ENCODE data around the gene CCDC112. TPM values are rescaled to one million over a fixed set of nuclear protein-coding genes. Genes with fewer than 3 reads are reported as not detected.

The CCDC112 gene
- total and polyA plus RNA-seq, 2 of the 13 experiments (the other 11 are each of a cell fraction or from before 2014, with no cell fraction given): 1.1 to 2.8 TPM

GRCh38 chr5:115262321-115263077, 34.0 kb downstream of the CCDC112 start, which contains the start of gene PGGT1B (continued):
- TF ChIP-seq YEATS4 (CRISPR knock-in tag; IDR thresholded peaks at IDR 0.05; ENCODE audit: borderline replicate concordance) (peak; percentile 77; the same call in 1 of the 2 replicates), ARNT2 (CRISPR knock-in tag; IDR thresholded peaks at IDR 0.05; ENCODE audit: low read depth) (no peak), ZNF549 (CRISPR knock-in tag; IDR thresholded peaks at IDR 0.05) (0 out of 2 replicates have a peak, but pooled peaks have one; percentile 27), ZMYM2 (CRISPR knock-in tag; IDR thresholded peaks at IDR 0.05) (no peak), EED (CRISPR knock-in tag; IDR thresholded peaks at IDR 0.05) (no peak), HOXA3 (CRISPR knock-in tag; IDR thresholded peaks at IDR 0.05) (peak; percentile 92), PHF21A (CRISPR knock-in tag; IDR thresholded peaks at IDR 0.05) (no peak), STAG1 (CRISPR knock-in tag; IDR thresholded peaks at IDR 0.05) (no peak; the same call in 1 of the 2 replicates), MYC (CRISPR knock-in tag; IDR thresholded peaks at IDR 0.05; ENCODE audit: borderline replicate concordance) (peak; percentile 76; the same call in 1 of the 2 replicates), ZFX (CRISPR knock-in tag; IDR thresholded peaks at IDR 0.05; ENCODE audit: low read depth) (peak; percentile 82), NFE2L2 (IDR thresholded peaks at IDR 0.05; ENCODE audit: low read length) (no peak), ZNF20 (CRISPR knock-in tag; IDR thresholded peaks at IDR 0.05) (0 out of 2 replicates have a peak, but pooled peaks have one; percentile 66), MXD4 (CRISPR knock-in tag; IDR thresholded peaks at IDR 0.05) (peak; percentile 83; the same call in 1 of the 2 replicates), RCOR2 (CRISPR knock-in tag; IDR thresholded peaks at IDR 0.05) (no peak), ZNF124 (CRISPR knock-in tag; IDR thresholded peaks at IDR 0.05) (peak; percentile 83; the same call in 1 of the 2 replicates), ZFAT (CRISPR knock-in tag; conservative IDR thresholded peaks at IDR 0.05) (0 out of 2 replicates have a peak, but pooled peaks have one; percentile 30), FOSL2 (CRISPR knock-in tag; IDR thresholded peaks at IDR 0.05) (peak; percentile 38), RFXAP (CRISPR knock-in tag; IDR thresholded peaks at IDR 0.05; ENCODE audit: borderline replicate concordance) (peak; percentile 37; the same call in 1 of the 2 replicates), ZNF34 (CRISPR knock-in tag; IDR thresholded peaks at IDR 0.05; ENCODE audit: borderline replicate concordance) (no peak), U2AF2 (IDR thresholded peaks at IDR 0.05; ENCODE audit: low read depth, low read length) (no peak), THAP11 (CRISPR knock-in tag; IDR thresholded peaks at IDR 0.05) (peak; percentile 90), ZNF713 (CRISPR knock-in tag; IDR thresholded peaks at IDR 0.05) (no peak), BRF2 (CRISPR knock-in tag; IDR thresholded peaks at IDR 0.05) (no peak), PAWR (CRISPR knock-in tag; IDR thresholded peaks at IDR 0.05; ENCODE audit: borderline replicate concordance) (no peak), ZSCAN31 (CRISPR knock-in tag; IDR thresholded peaks at IDR 0.05; ENCODE audit: low read depth) (peak; percentile 59; the same call in 1 of the 2 replicates), HDAC1 (CRISPR knock-in tag; IDR thresholded peaks at IDR 0.05) (peak; percentile 52), ZNF792 (CRISPR knock-in tag; IDR thresholded peaks at IDR 0.05) (peak; percentile 57; the same call in 1 of the 2 replicates), KLF13 (CRISPR knock-in tag; IDR thresholded peaks at IDR 0.05) (no peak), EP300 (IDR thresholded peaks at IDR 0.05; ENCODE audit: low read depth in 2 of 2, low read length in 2 of 2) (no peak), EP300 (CRISPR knock-in tag; IDR thresholded peaks at IDR 0.05; ENCODE audit: borderline replicate concordance) (peak; percentile 49; the same call in 1 of the 2 replicates), ATF6 (CRISPR knock-in tag; conservative IDR thresholded peaks at IDR 0.05) (0 out of 2 replicates have a peak, but pooled peaks have one; percentile 55)
